Endodermal cell (in vitro differentiated cells): ENCODE data around the gene TCF12. TPM values are rescaled to one million over a fixed set of nuclear protein-coding genes. Genes with fewer than 3 reads are reported as not detected.

Experiments
- DNase-seq: peaks from one replicate; pipeline ENCODE4 v3.0.0-alpha.2; 2017
- H3K27ac ChIP-seq: 2 replicates; pipeline ENCODE4 v1.5.1; 2013; ENCODE audit warnings: mild to moderate bottlenecking, low read depth, low read length, moderate library complexity
- H3K27me3 ChIP-seq: 2 replicates; pipeline ENCODE4 v1.6.1; 2013; ENCODE audit warnings: mild to moderate bottlenecking, low read length, moderate library complexity; ENCODE audit not compliant: insufficient read depth, control insufficient read depth, poor library complexity, severe bottlenecking
- H3K36me3 ChIP-seq: 2 replicates; pipeline ENCODE4 v1.7.0; 2013; ENCODE audit warnings: mild to moderate bottlenecking, low read length, moderate library complexity; ENCODE audit not compliant: control insufficient read depth, insufficient read depth
- H3K4me1 ChIP-seq: one replicate; pipeline ENCODE4 v1.7.0; 2013; ENCODE audit warnings: low read length; ENCODE audit not compliant: control insufficient read depth, insufficient read depth
- H3K4me3 ChIP-seq: 2 replicates; pipeline ENCODE4 v1.5.1; 2013; ENCODE audit warnings: mild to moderate bottlenecking, low read length, moderate library complexity
- H3K9ac ChIP-seq: 2 replicates; pipeline ENCODE4 v1.6.1; 2013; ENCODE audit warnings: mild to moderate bottlenecking, low read length, moderate library complexity; ENCODE audit not compliant: poor library complexity, severe bottlenecking; ENCODE audit errors: extremely low read depth
- H3K9me3 ChIP-seq: 2 replicates; pipeline ENCODE4 v1.6.1; 2013; ENCODE audit warnings: mild to moderate bottlenecking, low read length, moderate library complexity; ENCODE audit not compliant: control insufficient read depth
- H3K27ac Mint-ChIP-seq: 2 replicates; pipeline ENCODE4 v1.8.0; 2020; ENCODE audit warnings: mixed read lengths
- H3K27me3 Mint-ChIP-seq: 2 replicates; pipeline ENCODE4 v1.8.0; 2021; ENCODE audit warnings: mild to moderate bottlenecking, mixed read lengths; ENCODE audit not compliant: insufficient read depth
- H3K36me3 Mint-ChIP-seq: 2 replicates; pipeline ENCODE4 v1.8.0; 2020; ENCODE audit warnings: low read depth, mixed read lengths
- H3K4me1 Mint-ChIP-seq: 2 replicates; pipeline ENCODE4 v1.8.0; 2020; ENCODE audit warnings: mixed read lengths
- H3K4me3 Mint-ChIP-seq: 2 replicates; pipeline ENCODE4 v1.8.0; 2020; ENCODE audit warnings: mild to moderate bottlenecking, moderate library complexity, mixed read lengths
- H3K9me3 Mint-ChIP-seq: 2 replicates; pipeline ENCODE4 v1.8.0; 2020; ENCODE audit warnings: mild to moderate bottlenecking, mixed read lengths
- WGBS, 2 experiments: methylation state at CpG; one replicate each; pipeline versions ENCODE4 v1.1.5 to v1.1.7; 2013; ENCODE audit warnings: missing lambda C conversion rate in 2 of 2, mixed read lengths in 1 of 2; ENCODE audit not compliant: insufficient coverage in 1 of 2, insufficient read length in 1 of 2; 5-methylcytosine and 5-hydroxymethylcytosine counted together
- total RNA-seq, 2 donors: library from RNA; stranded (reverse); fragmentation: NEBNext Ultra II Directional in 1 of 2; extraction: Animal tissue kit (Norgen Biotek cat#: 25700) in 1 of 2; gene quantifications; 2 replicates in 1 of 2; 3 replicates in 1 of 2; pipeline ENCODE4 v1.2.1, GENCODE V29; 2021
- TF ChIP-seq, protein P1 (sequence below): fragments of 200-600 bp; sonication (generic); conservative IDR thresholded peaks from 2 replicates; pipeline ENCODE4 v1.5.0; 2021; ENCODE audit warnings: antibody characterized with exemption, mild to moderate bottlenecking

TCF12 gene
- total RNA-seq, 2 donors from 2014 or later, result 103 to 121 TPM

DNA sequence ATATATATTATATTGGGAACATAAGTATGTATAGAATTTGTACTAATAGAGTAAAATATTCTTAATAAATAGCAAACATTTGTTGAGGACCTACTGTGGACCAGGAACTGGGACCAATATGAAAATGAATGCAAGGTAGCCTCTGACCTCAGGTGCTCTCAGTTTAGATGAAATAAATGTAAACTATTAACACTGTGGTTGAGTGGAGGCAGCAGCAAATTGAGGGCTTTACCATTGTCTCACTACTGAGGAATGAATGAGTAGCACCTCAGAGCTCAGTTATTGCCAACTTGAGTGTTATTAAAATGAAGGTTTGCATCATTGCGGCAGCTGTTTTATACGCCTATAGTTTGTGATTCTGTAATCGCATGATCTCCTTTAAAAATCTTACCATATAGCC lies 366.9 kb downstream of the TCF12 start:
- Mint-ChIP-seq H3K4me3 (no peak overlapping the region), H3K36me3 (peaks cover 48% of the 10 kb centered on the region), H3K27me3 (no peaks in the 10 kb centered on the region), H3K27ac (no peak overlapping the region), H3K4me1 (peaks cover 7% of the 10 kb centered on the region), H3K9me3 (no peaks in the 10 kb centered on the region)
- WGBS, 2 experiments, result 95 to 100% methylated on average over 3 of the region's 3 CpGs
- no peak overlapping the region for H3K27ac ChIP-seq
- TF ChIP-seq, protein P1, sequence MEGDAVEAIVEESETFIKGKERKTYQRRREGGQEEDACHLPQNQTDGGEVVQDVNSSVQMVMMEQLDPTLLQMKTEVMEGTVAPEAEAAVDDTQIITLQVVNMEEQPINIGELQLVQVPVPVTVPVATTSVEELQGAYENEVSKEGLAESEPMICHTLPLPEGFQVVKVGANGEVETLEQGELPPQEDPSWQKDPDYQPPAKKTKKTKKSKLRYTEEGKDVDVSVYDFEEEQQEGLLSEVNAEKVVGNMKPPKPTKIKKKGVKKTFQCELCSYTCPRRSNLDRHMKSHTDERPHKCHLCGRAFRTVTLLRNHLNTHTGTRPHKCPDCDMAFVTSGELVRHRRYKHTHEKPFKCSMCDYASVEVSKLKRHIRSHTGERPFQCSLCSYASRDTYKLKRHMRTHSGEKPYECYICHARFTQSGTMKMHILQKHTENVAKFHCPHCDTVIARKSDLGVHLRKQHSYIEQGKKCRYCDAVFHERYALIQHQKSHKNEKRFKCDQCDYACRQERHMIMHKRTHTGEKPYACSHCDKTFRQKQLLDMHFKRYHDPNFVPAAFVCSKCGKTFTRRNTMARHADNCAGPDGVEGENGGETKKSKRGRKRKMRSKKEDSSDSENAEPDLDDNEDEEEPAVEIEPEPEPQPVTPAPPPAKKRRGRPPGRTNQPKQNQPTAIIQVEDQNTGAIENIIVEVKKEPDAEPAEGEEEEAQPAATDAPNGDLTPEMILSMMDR, result no peak
- H3K9me3 ChIP-seq, result no peaks in the 10 kb centered on the region
- H3K36me3 ChIP-seq, result peaks cover 79% of the 10 kb centered on the region
- no peak for DNase-seq
- no peak overlapping the region for H3K4me3 ChIP-seq
- H3K4me1 ChIP-seq, result no peaks in the 10 kb centered on the region
- no peaks in the 10 kb centered on the region for H3K27me3 ChIP-seq
- no peak overlapping the region for H3K9ac ChIP-seq

GRCh38 chr15:57286446-57287122 lies 368.1 kb downstream of the TCF12 start:
- Histone ChIP-seq H3K36me3 (peaks cover 80% of the 10 kb centered on the region), H3K27me3 (no peaks in the 10 kb centered on the region), H3K9ac (no peak overlapping the region), H3K9me3 (no peaks in the 10 kb centered on the region), H3K4me1 (no peaks in the 10 kb centered on the region), H3K27ac (peak overlapping the region; percentile 33), H3K4me3 (no peak overlapping the region)
- no peaks in the 10 kb centered on the region for H3K4me1 Mint-ChIP-seq
- no peak overlapping the region for H3K27ac Mint-ChIP-seq
- peaks cover 51% of the 10 kb centered on the region for H3K36me3 Mint-ChIP-seq
- no peaks in the 10 kb centered on the region for H3K9me3 Mint-ChIP-seq
- no peak overlapping the region for H3K4me3 Mint-ChIP-seq
- no peaks in the 10 kb centered on the region for H3K27me3 Mint-ChIP-seq
- WGBS, 2 experiments, result 92 to 93% methylated on average over 4 to 7 of the region's 7 CpGs
- TF ChIP-seq, protein P1, result no peak
- DNase-seq, result no peak

DNA sequence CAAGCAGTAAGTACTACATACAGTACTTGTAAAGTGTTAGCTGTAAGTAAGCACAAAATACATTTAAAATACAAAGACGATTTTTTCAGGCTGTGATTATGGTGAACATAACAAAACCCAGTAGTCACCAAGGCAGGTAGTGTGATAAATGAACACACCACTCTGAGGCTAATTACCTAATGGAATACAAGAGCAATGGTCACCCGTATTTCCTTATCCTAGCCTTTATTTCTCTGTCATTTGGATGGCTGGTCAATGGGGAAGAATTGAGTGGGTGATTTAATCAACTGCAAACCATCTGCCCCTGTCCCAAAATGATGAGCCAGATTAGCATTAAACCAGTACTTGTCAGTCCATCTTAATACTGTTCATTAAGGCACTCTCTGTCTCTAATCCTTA lies 368.7 kb downstream of the TCF12 start:
- Histone ChIP-seq H3K27me3 (no peaks in the 10 kb centered on the region), H3K36me3 (peaks cover 76% of the 10 kb centered on the region), H3K9ac (no peak overlapping the region), H3K27ac (peak overlapping the region; percentile 3), H3K4me3 (no peak overlapping the region), H3K4me1 (no peaks in the 10 kb centered on the region), H3K9me3 (no peaks in the 10 kb centered on the region)
- no peaks in the 10 kb centered on the region for H3K9me3 Mint-ChIP-seq
- DNase-seq, result no peak
- H3K27me3 Mint-ChIP-seq, result no peaks in the 10 kb centered on the region
- peaks cover 51% of the 10 kb centered on the region for H3K36me3 Mint-ChIP-seq
- 85% methylated on average over 2 of the region's 2 CpGs; no CpG with 5 or more reads in 1 of the 2 experiments for WGBS, 2 experiments
- H3K4me3 Mint-ChIP-seq, result no peak overlapping the region
- no peaks in the 10 kb centered on the region for H3K4me1 Mint-ChIP-seq
- TF ChIP-seq, protein P1, result no peak
- no peak overlapping the region for H3K27ac Mint-ChIP-seq
